NCI-H510A treated with DMSO at 0.1 percent for 48 hours (cell line): ENCODE measurements around the gene CEMIP2.

ENCODE experiments used
- DNase-seq: peaks from one replicate; lab custom pipeline; 2025; lab: John Stamatoyannopoulos, UW

Gene CEMIP2

DNA sequence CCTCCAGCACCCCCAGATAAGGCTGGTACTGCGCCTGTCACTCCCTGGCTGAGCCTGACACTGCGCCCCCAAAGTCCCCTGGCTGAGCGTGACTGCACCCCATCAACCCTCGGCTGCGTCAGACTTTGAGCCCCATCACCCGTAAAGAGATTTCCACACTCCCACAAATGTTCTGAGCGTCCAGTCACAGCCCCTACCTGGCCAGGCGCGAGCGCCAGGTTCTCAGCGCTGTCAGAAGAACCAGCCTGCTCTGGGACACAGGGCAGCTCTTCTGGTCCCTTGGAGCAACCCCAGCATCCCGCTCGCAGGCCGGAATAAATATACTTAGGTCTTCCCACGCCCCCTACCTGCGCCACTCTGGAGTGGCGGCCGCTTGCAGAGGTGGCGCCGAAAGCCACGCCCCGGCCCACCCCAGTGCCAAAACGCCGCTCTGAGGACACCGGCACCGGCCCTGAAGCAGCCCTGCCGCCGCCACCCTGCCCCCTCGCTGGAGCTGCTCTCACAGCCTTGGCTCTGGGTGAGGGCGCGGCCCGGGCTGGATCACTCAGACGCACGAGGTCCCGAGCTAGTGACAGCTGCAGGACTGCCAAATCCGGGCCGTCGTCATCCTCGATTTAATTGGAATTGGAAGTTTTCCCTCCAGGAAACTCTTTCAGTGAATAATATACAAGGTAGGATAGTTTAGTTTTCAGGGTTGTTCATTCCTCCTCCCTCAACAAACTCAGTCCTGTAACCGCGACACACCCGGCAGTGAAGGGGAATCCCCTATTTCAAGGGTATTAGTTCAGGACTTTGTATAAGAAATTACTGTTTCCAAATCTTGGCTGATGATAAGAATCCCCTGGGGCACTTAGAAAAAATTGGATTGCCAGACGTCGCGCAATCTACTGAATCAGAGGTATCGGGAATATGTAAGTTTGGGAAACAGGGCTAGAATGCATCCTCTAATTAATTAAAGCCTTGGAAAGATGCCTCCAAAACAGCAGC lies 1.2 kb upstream of the CEMIP2 start:
- DNase-seq, result peak; percentile 30

GRCh38 chr9:71767776-71768321 lies 464 bp downstream of the CEMIP2 start:
- no peak for DNase-seq

- DNase-seq, result no peak
Measured at GRCh38 chr9:71767163-71767775, 1.0 kb downstream of the CEMIP2 start.

GRCh38 chr9:71766663-71767062 lies 1.6 kb downstream of the CEMIP2 start:
- peak; percentile 54 for DNase-seq

- DNase-seq, result no peak
Measured at GRCh38 chr9:71765693-71766092, 2.6 kb downstream of the CEMIP2 start.

DNA sequence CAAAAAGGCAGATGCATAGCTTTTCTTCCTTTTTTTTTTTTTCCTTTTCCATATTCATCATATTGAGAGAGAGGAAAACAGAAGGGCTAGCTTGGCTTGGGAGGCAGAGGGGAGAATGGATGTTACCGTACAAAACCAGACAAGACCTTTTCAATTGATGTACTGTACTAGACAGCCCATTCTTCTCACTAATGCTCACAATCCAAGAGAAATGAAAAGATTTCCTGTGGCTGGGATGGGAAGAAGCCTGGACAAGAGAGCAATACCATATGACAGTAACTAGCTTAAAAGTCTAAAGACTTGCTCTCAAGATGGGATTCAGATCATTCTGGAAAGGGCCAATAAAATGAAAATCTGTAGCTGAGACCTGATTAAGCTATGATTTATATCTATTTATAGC lies 3.4 kb downstream of the CEMIP2 start:
- no peak for DNase-seq

GRCh38 chr9:71764463-71764862 lies 3.9 kb downstream of the CEMIP2 start:
- DNase-seq, result no peak

DNA sequence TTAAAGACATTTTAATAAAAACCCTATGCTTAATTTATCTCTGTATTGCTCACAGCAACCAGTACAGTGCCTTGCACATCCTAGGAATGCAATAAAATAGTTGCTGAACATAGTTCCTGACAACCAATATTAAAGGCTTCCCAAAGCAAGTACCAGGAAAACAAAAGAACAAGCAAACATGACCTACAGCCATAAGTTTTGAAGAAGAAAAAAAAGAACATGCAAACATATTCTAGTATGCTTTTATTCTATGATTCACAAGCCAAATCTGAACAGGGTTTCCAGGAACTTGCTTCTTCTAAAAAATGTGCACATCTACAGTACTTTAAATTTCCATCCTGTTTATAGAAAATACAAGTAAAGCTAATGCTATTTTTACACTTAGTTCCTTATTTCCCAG lies 4.5 kb downstream of the CEMIP2 start:
- no peak for DNase-seq

DNA sequence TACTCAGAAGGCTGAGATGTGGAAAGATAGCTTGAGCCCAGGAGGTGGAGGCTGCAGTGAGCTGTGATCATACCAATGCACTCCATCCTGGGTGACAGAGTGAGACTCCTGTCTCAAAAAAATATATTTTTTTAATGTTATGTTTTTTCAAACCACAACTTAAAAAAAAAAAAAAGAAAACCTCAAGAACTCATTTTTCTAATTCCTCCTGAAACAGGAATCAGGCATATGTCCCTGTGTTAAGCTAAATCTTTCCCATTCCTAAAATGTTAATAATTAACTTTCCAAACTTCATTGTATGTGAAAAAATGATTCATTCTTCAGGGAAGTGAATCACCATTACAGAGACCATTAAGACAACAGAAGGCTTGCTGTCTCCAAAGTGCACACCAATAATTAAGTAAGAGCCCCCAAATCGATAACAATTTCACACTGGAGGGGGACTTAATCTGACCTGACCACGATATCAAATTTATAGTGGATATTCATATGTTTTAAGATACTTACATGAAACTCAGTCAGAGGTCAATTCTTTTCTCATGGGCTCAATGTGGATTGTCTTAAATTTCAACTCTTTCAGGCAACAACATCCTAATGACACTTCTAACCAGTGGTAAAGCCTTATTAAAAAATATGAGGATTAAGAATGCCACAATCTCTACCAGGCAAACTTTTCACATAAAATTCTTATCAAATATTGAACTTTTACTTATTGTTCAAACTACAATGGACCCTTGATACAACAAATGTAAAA lies 5.2 kb downstream of the CEMIP2 start:
- no peak for DNase-seq

DNA sequence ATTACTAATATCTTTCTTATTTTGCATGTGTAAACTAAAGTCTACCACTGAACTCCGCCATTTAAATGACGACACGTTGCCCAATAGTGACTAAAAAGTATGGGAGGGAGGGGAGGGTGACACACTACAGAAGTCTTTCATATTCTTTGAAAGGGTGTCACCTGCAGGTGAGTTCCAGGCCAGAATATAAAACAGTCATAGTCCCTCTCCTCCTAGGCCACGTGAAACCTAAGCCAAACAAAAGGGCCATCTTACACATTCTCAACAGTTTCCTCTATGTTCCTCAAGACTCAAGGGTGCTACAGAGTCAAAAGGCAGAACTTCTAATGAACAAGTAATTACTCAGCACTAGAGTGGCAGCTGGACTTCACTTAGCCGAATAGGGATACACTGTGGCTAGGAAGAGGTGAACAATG lies 6.4 kb downstream of the CEMIP2 start:
- DNase-seq, result peak; percentile 94

- peak; percentile 63 for DNase-seq
Measured at GRCh38 chr9:71760901-71761300, 7.4 kb downstream of the CEMIP2 start.

DNA sequence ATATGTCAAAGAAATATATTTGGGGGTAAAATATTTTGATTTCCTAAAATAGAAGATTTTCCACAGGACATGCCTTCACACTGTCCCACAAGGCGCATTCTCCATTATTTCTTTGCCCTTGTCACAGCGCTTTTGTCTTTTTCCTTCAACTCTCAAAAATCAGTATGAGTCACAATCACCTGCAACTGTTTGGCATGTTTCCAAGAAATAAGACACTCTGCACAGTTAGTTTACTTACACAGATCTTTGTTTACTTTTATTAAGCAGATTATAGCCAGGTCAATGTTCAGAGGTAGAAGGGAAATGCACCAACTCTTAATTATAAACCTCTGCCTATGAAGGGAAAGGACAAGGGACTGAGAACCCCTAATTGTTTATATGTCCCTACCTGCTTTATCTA lies 9.5 kb downstream of the CEMIP2 start:
- DNase-seq, result peak; percentile 79

DNA sequence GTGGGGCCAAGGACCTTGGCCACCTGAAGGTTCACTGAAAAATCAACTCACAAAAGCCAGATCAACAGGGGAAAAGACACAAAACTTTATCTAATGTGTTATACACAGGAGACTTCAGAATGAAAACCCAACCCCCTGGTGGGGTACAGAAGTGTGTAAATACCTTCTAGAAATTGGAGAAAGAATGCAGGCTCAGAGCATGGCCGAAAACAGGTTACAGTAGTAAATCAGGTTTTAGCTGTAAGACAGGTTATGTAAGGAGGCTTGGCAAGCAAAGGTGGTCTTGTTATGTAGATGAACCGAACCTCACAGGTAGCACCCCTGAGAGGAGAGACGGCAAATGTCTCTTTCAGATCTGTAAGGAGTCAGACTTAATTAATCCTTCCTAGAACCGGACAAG lies 10.0 kb downstream of the CEMIP2 start:
- DNase-seq, result peak; percentile 32

DNA sequence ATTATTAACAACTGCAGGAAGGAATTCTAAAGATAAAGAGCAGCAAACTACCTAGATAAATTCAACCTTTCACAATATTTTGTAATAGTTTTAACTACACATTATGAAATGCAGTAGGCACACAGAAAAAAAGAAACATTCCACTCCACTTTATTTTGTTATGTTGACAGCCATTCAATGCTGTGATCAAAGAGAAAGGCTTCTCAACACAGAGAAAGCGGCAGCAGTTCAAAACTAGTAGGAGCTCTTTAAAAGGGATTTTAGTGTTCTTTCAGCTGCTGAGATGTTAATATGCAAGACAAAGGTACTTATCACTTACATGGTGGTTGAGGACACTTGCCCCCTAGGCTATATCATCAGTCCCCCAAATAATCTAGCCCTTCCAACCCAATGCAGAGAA lies 11.6 kb downstream of the CEMIP2 start:
- no peak for DNase-seq

DNA sequence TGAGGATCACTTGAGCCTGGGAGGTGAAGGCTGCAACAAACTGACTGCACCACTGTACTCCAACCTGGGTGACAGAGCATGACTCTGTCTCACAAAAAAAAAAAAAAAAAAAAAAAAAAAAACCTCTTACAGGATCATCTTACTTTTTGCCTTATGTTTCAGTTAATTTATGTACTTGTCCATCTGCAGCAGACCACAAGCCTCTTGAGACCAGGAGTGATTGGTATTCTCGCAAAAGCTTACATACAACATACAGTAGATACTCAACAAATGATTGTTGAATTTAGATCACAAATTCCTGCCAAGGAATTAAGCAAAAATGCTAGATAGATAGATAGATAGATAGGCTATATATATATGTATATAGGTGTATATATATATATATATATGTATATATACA lies 12.4 kb downstream of the CEMIP2 start:
- no peak for DNase-seq

GRCh38 chr9:71755230-71755629 lies 13.1 kb downstream of the CEMIP2 start:
- DNase-seq, result no peak

GRCh38 chr9:71754151-71754550 lies 14.2 kb downstream of the CEMIP2 start:
- no peak for DNase-seq

DNA sequence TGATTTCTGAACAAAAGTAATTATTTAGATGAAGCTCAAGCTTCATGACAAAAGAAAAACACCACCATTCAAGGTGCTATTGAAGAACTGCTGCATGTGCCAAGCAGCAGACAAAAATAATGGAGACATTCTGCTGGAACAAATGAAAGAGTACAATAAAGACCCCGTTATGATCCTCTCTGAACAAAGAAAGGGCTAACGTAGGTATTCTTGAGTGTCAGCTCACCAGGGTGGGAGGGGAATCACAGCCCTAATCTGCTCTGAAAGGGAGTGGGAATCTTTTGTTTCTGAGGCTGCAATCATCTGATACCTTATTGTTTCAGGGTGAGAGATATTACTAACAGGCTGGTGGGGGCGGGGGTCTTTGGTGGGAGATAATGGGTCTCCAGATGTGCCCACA lies 15.4 kb downstream of the CEMIP2 start:
- DNase-seq, result no peak

DNA sequence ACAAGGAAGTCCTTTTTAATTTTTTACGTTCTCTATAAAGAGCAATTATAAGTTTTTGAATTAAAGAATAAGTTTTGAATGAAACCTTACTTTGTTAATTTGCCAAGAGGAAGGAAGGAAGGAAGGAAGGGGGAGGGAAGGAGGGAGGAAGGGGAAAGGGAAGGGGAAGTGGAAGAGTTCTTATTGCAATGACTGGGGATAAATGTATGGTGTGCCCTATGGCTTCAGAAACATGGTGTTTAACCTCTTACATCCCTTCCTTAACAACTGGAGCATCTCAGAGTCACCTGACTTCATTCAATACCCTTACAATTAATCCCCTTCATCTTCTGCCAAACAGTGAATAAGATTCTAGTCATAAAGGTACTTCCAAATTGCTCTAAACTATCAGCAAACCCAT lies 16.0 kb downstream of the CEMIP2 start:
- no peak for DNase-seq

- no peak for DNase-seq
Measured at GRCh38 chr9:71748280-71748743, 20.0 kb downstream of the CEMIP2 start.

GRCh38 chr9:71747576-71747975 lies 20.7 kb downstream of the CEMIP2 start:
- DNase-seq, result no peak

GRCh38 chr9:71746758-71747125 lies 21.6 kb downstream of the CEMIP2 start:
- DNase-seq, result no peak
